H9 (cell line): Measurements from ENCODE around the gene SLC25A15. TPM values are rescaled to one million over a fixed set of nuclear protein-coding genes. Genes with fewer than 3 reads are reported as not detected.

ENCODE experiments used
- DNase-seq: peaks from one replicate; pipeline ENCODE4 v3.0.0-alpha.2; 2017
- H2AFZ ChIP-seq: one replicate; pipeline ENCODE4 v1.6.1; 2013; ENCODE audit warnings: mild to moderate bottlenecking, low read length, control low read depth, moderate library complexity
- H2AK5ac ChIP-seq: 2 replicates; pipeline ENCODE4 v1.6.1; 2013; ENCODE audit warnings: low read length, control low read depth, mixed read lengths; ENCODE audit not compliant: insufficient read length
- H2BK120ac ChIP-seq: one replicate; pipeline ENCODE4 v1.6.1; 2013; ENCODE audit warnings: low read depth, mild to moderate bottlenecking, low read length, control low read depth, inconsistent platforms; ENCODE audit not compliant: poor library complexity, severe bottlenecking
- H2BK12ac ChIP-seq: 2 replicates; pipeline ENCODE4 v1.6.1; 2013; ENCODE audit warnings: low read length, control low read depth, mixed read lengths, low read depth; ENCODE audit not compliant: insufficient read length
- H2BK15ac ChIP-seq: 2 replicates; pipeline ENCODE4 v1.6.1; 2013; ENCODE audit warnings: low read depth, low read length, control low read depth
- H2BK20ac ChIP-seq: one replicate; pipeline ENCODE4 v1.6.1; 2013; ENCODE audit warnings: low read depth, mild to moderate bottlenecking, low read length, control low read depth, inconsistent platforms; ENCODE audit not compliant: poor library complexity, severe bottlenecking
- H2BK5ac ChIP-seq: 2 replicates; pipeline ENCODE4 v1.6.1; 2013; ENCODE audit warnings: low read length, control low read depth, mixed read lengths; ENCODE audit not compliant: insufficient read length
- H3K14ac ChIP-seq: 2 replicates; pipeline ENCODE4 v1.6.1; 2013; ENCODE audit warnings: low read length, control low read depth; ENCODE audit not compliant: insufficient read depth
- H3K18ac ChIP-seq: 2 replicates; pipeline ENCODE4 v1.6.1; 2013; ENCODE audit warnings: low read depth, mild to moderate bottlenecking, mixed read lengths, low read length, control low read depth; ENCODE audit not compliant: insufficient read length
- H3K23ac ChIP-seq: 2 replicates; pipeline ENCODE4 v1.6.1; 2013; ENCODE audit warnings: low read length, control low read depth, mixed read lengths, low read depth; ENCODE audit not compliant: insufficient read length
- H3K23me2 ChIP-seq: 2 replicates; pipeline ENCODE4 v1.6.1; 2013; ENCODE audit warnings: low read depth, mild to moderate bottlenecking, mixed read lengths, low read length, control low read depth; ENCODE audit not compliant: insufficient read length, poor library complexity, severe bottlenecking
- H3K27ac ChIP-seq: 2 replicates; pipeline ENCODE4 v1.5.1; 2013; ENCODE audit warnings: low read length, control low read depth, mixed read lengths, low read depth; ENCODE audit not compliant: insufficient read length
- H3K27me3 ChIP-seq: 2 replicates; pipeline ENCODE4 v1.6.1; 2013; ENCODE audit warnings: low read length, control low read depth, inconsistent platforms; ENCODE audit not compliant: insufficient read depth
- H3K4ac ChIP-seq: 2 replicates; pipeline ENCODE4 v1.6.1; 2013; ENCODE audit warnings: low read depth, mild to moderate bottlenecking, control low read depth, inconsistent platforms, low read length, moderate library complexity
- H3K4me1 ChIP-seq: 2 replicates; pipeline ENCODE4 v1.6.1; 2013; ENCODE audit warnings: low read length, control low read depth, inconsistent platforms; ENCODE audit not compliant: insufficient read depth
- H3K4me2 ChIP-seq: 2 replicates; pipeline ENCODE4 v1.6.1; 2013; ENCODE audit warnings: low read length, control low read depth, mixed read lengths; ENCODE audit not compliant: insufficient read length, insufficient read depth
- H3K56ac ChIP-seq: 2 replicates; pipeline ENCODE4 v1.6.1; 2013; ENCODE audit warnings: low read depth, mild to moderate bottlenecking, mixed read lengths, low read length, control low read depth; ENCODE audit not compliant: insufficient read length
- H3K79me1 ChIP-seq: 2 replicates; pipeline ENCODE4 v1.6.1; 2013; ENCODE audit warnings: low read depth, mild to moderate bottlenecking, moderate library complexity, low read length, control low read depth, inconsistent platforms; ENCODE audit not compliant: insufficient read depth, poor library complexity, severe bottlenecking
- H3K79me2 ChIP-seq: 2 replicates; pipeline ENCODE4 v1.6.1; 2013; ENCODE audit warnings: low read length, control low read depth, inconsistent platforms; ENCODE audit not compliant: insufficient read depth
- H3K9ac ChIP-seq: 2 replicates; pipeline ENCODE4 v1.6.1; 2013; ENCODE audit warnings: low read length, control low read depth, mixed read lengths; ENCODE audit not compliant: insufficient read length; ENCODE audit errors: extremely low read depth
- H3K9me3 ChIP-seq: one replicate; pipeline ENCODE4 v1.6.1; 2013; ENCODE audit warnings: low read depth, low read length, inconsistent platforms; ENCODE audit not compliant: control insufficient read depth
- H3T11ph ChIP-seq: one replicate; pipeline ENCODE4 v1.6.1; 2013; ENCODE audit warnings: mild to moderate bottlenecking, low read length, control low read depth, inconsistent platforms
- H4K20me1 ChIP-seq: one replicate; pipeline ENCODE4 v1.6.1; 2013; ENCODE audit not compliant: control insufficient read depth, insufficient read length, insufficient read depth
- H4K5ac ChIP-seq: 2 replicates; pipeline ENCODE4 v1.6.1; 2013; ENCODE audit warnings: low read depth, mild to moderate bottlenecking, mixed read lengths, low read length, control low read depth; ENCODE audit not compliant: insufficient read length
- H4K8ac ChIP-seq: replicated peaks from 2 replicates; pipeline ENCODE4 v1.6.1; 2013; ENCODE audit warnings: low read length, control low read depth, mixed read lengths, low read depth; ENCODE audit not compliant: insufficient read length
- H4K91ac ChIP-seq: 2 replicates; pipeline ENCODE4 v1.6.1; 2013; ENCODE audit warnings: low read depth, mild to moderate bottlenecking, moderate library complexity, mixed read lengths, low read length, control low read depth; ENCODE audit not compliant: insufficient read length
- H3K27ac Mint-ChIP-seq, 3 experiments: 2 replicates in 2 of 3; 3 replicates in 1 of 3; pipeline ENCODE4 v1.8.0; 2020 to 2021; ENCODE audit warnings: mixed read lengths in 3 of 3, mild to moderate bottlenecking in 1 of 3, moderate library complexity in 1 of 3
- H3K27me3 Mint-ChIP-seq: 2 replicates; pipeline ENCODE4 v1.8.0; 2021; ENCODE audit warnings: low read depth, mild to moderate bottlenecking, moderate library complexity, mixed read lengths
- H3K36me3 Mint-ChIP-seq, 3 experiments: 2 replicates in 2 of 3; 3 replicates in 1 of 3; pipeline ENCODE4 v1.8.0; 2020 to 2021; ENCODE audit warnings: low read depth in 3 of 3, mixed read lengths in 3 of 3; ENCODE audit not compliant: insufficient read depth in 1 of 3
- H3K4me1 Mint-ChIP-seq, 2 experiments: 2 replicates each; pipeline ENCODE4 v1.8.0; 2020; ENCODE audit warnings: mixed read lengths in 2 of 2
- H3K4me3 Mint-ChIP-seq, 2 experiments: 2 replicates in 1 of 2; 3 replicates in 1 of 2; pipeline ENCODE4 v1.8.0; 2020 to 2021; ENCODE audit warnings: mild to moderate bottlenecking in 2 of 2, mixed read lengths in 2 of 2, moderate library complexity in 1 of 2
- H3K9me3 Mint-ChIP-seq, 2 experiments: 2 replicates in 1 of 2; 3 replicates in 1 of 2; pipeline ENCODE4 v1.8.0; 2020; ENCODE audit warnings: mild to moderate bottlenecking in 2 of 2, mixed read lengths in 2 of 2, moderate library complexity in 1 of 2
- WGBS: extraction: QIAGEN DNeasy Blood & Tissue Kit; methylation state at CpG from one replicate; pipeline ENCODE4 v1.1.7; 2013; ENCODE audit warnings: missing lambda C conversion rate, low lambda C conversion rate, mixed read lengths; ENCODE audit not compliant: insufficient read length; ENCODE audit errors: extremely low coverage; 5-methylcytosine and 5-hydroxymethylcytosine counted together
- total RNA-seq: library from RNA; stranded (reverse); gene quantifications from 2 replicates; pipeline ENCODE4 v1.2.1, GENCODE V29; 2021
- TF ChIP-seq, protein P1 (sequence below): fragments of 200-600 bp; sonication (generic); conservative IDR thresholded peaks from 3 replicates; pipeline ENCODE4 v1.8.0; 2021; ENCODE audit warnings: antibody characterized with exemption, mild to moderate bottlenecking

Gene SLC25A15
- total RNA-seq, 1 experiment from 2014 or later = 21.1 TPM

DNA sequence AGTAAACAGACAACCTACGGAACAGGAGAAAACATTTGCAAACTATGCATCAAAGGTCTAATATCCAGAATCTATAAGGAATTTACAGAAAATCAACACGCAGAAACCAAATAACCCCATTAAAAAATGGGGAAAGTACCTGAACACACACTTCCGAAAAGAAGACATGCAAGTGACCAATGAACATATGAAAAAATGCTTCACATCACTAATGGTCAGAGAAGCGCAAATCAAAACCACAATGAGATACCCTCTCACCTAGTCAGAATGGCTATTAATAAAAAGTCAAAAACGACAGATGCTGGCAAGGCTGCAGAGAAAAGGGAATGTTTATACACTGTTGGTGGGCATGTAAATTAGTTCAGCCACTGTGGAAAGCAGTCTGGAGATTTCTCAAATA is 29.5 kb downstream of the SLC25A15 start:
- Histone ChIP-seq H4K20me1 (no peaks in the 10 kb centered on the region), H3K9me3 (no peaks in the 10 kb centered on the region), H3K56ac (no peak overlapping the region), H3K9ac (no peak overlapping the region), H3K27me3 (no peaks in the 10 kb centered on the region), H3K4ac (no peak overlapping the region), H3K23me2 (no peaks in the 10 kb centered on the region), H2BK15ac (no peak overlapping the region), H3K18ac (no peak overlapping the region), H3K14ac (no peak overlapping the region), H4K91ac (no peak overlapping the region), H2BK12ac (no peak overlapping the region), H3K79me2 (no peaks in the 10 kb centered on the region), H3K23ac (no peak overlapping the region), H3K4me2 (no peak overlapping the region), H4K5ac (no peak overlapping the region), H2BK5ac (no peak overlapping the region), H2BK120ac (no peak overlapping the region), H3T11ph (no peak overlapping the region), H3K27ac (no peak overlapping the region), H2BK20ac (no peak overlapping the region), H3K79me1 (no peaks in the 10 kb centered on the region), H2AK5ac (no peak overlapping the region), H3K4me1 (no peaks in the 10 kb centered on the region), H4K8ac (no peak overlapping the region), H2AFZ (no peak overlapping the region)
- no CpG with 5 or more reads among the region's 5 CpGs for WGBS
- Mint-ChIP-seq H3K27me3 (no peaks in the 10 kb centered on the region; the same call in 1 of the 2 replicates), H3K36me3 (peaks cover 1 to 27% (median 5%) of the 10 kb centered on the region in 3 experiments; a peak in 6 of 7 replicates), H3K4me3 (no peak overlapping the region), H3K9me3 (peaks cover 12 to 31% of the 10 kb centered on the region in 2 experiments), H3K27ac (no peak overlapping the region), H3K4me1 (no peaks in the 10 kb centered on the region)
- no peak for DNase-seq
- TF ChIP-seq, protein P1, sequence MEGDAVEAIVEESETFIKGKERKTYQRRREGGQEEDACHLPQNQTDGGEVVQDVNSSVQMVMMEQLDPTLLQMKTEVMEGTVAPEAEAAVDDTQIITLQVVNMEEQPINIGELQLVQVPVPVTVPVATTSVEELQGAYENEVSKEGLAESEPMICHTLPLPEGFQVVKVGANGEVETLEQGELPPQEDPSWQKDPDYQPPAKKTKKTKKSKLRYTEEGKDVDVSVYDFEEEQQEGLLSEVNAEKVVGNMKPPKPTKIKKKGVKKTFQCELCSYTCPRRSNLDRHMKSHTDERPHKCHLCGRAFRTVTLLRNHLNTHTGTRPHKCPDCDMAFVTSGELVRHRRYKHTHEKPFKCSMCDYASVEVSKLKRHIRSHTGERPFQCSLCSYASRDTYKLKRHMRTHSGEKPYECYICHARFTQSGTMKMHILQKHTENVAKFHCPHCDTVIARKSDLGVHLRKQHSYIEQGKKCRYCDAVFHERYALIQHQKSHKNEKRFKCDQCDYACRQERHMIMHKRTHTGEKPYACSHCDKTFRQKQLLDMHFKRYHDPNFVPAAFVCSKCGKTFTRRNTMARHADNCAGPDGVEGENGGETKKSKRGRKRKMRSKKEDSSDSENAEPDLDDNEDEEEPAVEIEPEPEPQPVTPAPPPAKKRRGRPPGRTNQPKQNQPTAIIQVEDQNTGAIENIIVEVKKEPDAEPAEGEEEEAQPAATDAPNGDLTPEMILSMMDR = no peak
